Measurements from ENCODE around the gene SNCG. TPM values are rescaled to one million over a fixed set of nuclear protein-coding genes. Genes with fewer than 3 reads are reported as not detected.
A peak's percentile ranks its signal among the peaks of the same experiment; 100 is the strongest.
"Not testable (repeated sequence)": the region's sequence is repeated elsewhere in the genome, so short reads cannot be mapped to it uniquely, and the experiment has no call there.

Gene SNCG
- total and polyA plus RNA-seq, 8 donors: 3.7 to 15.0 (median 5.5) TPM

- Histone ChIP-seq H3K27me3 (no peaks in the 10 kb centered on the region), H3K36me3 (no peaks in the 10 kb centered on the region), H3K4me1 (peaks cover 0 to 8% of the 10 kb centered on the region in 2 donors), H3K9me3 (peaks cover 0 to 17% of the 10 kb centered on the region in 2 donors), H3K27ac (peak overlapping the region in 1 of 2 donors; percentile 18), H3K4me3 (no peak overlapping the region)
- intact Hi-C loops (cut with DNase I): loop anchor here in 1 of 2 donors (10.0 kb wide), 1 partner anchor 153 kb away; no protein-coding TSS in a partner anchor
- no peak for ATAC-seq
- no peak for DNase-seq
- no peak for TF ChIP-seq CTCF (IDR thresholded peaks at IDR 0.05)
Observed at GRCh38 chr10:86952106-86952505, 6.3 kb upstream of the SNCG start.

GRCh38 chr10:86952697-86953096 is 5.7 kb upstream of the SNCG start:
- H3K27me3 ChIP-seq, DNase-seq, H3K36me3 ChIP-seq, H3K4me1 ChIP-seq, H3K27ac ChIP-seq, ATAC-seq, H3K4me3 ChIP-seq: not testable (repeated sequence)
- intact Hi-C loops (cut with DNase I): loop anchor here in 1 of 2 donors (10.0 kb wide), 1 partner anchor 152 kb away; no protein-coding TSS in a partner anchor
- H3K9me3 ChIP-seq: peaks cover 0 to 17% of the 10 kb centered on the region in 2 donors

GRCh38 chr10:86953747-86954680 is 4.4 kb upstream of the SNCG start:
- H3K36me3 ChIP-seq: no peaks in the 10 kb centered on the region
- peak in 1 of 4 donors; percentile 78 for DNase-seq
- H3K4me1 ChIP-seq: peaks cover 10 to 20% of the 10 kb centered on the region in 2 donors
- H3K4me3 ChIP-seq: peak overlapping the region in 1 of 2 donors; percentile 41
- H3K27ac ChIP-seq: peak overlapping the region; percentile 64 to 76
- ATAC-seq: peak; percentile 61
- H3K27me3 ChIP-seq: no peaks in the 10 kb centered on the region
- TF ChIP-seq CTCF (IDR thresholded peaks at IDR 0.05): no peak
- peaks cover 0 to 17% of the 10 kb centered on the region in 2 donors for H3K9me3 ChIP-seq
- intact Hi-C loops (cut with DNase I): loop anchor here in 1 of 2 donors (10.0 kb wide), 1 partner anchor 151 kb away; no protein-coding TSS in a partner anchor

GRCh38 chr10:86954681-86955500 is 3.5 kb upstream of the SNCG start:
- no peaks in the 10 kb centered on the region for H3K36me3 ChIP-seq
- peaks cover 0 to 17% of the 10 kb centered on the region in 2 donors for H3K9me3 ChIP-seq
- H3K27ac ChIP-seq: peak overlapping the region; percentile 64 to 76
- intact Hi-C loops (cut with DNase I): loop anchor here in 1 of 2 donors (10.0 kb wide), 1 partner anchor 150 kb away; no protein-coding TSS in a partner anchor
- DNase-seq (no peak), ATAC-seq (no peak)
- peaks cover 17 to 28% of the 10 kb centered on the region in 2 donors for H3K4me1 ChIP-seq
- no peak for TF ChIP-seq CTCF (IDR thresholded peaks at IDR 0.05)
- H3K27me3 ChIP-seq: no peaks in the 10 kb centered on the region
- peak overlapping the region; percentile 11 to 41 for H3K4me3 ChIP-seq

GRCh38 chr10:86955501-86956194 is 2.8 kb upstream of the SNCG start:
- Histone ChIP-seq H3K36me3 (no peaks in the 10 kb centered on the region), H3K4me3 (peak overlapping the region; percentile 11 to 41), H3K27me3 (peaks cover 0 to 4% of the 10 kb centered on the region in 2 donors), H3K4me1 (peaks cover 22 to 36% of the 10 kb centered on the region in 2 donors), H3K9me3 (peaks cover 0 to 17% of the 10 kb centered on the region in 2 donors), H3K27ac (peak overlapping the region; percentile 64 to 76)
- no peak for TF ChIP-seq CTCF (IDR thresholded peaks at IDR 0.05)
- intact Hi-C loops (cut with DNase I): loop anchor here in 1 of 2 donors (10.0 kb wide), 1 partner anchor 149 kb away; no protein-coding TSS in a partner anchor
- DNase-seq: no peak
- no peak for ATAC-seq
